ENCODE data around the gene ZNF544. TPM values are rescaled to one million over a fixed set of nuclear protein-coding genes. Genes with fewer than 3 reads are reported as not detected.

Gene ZNF544
- total RNA-seq (2014; rRNA removed; shearing (Covaris generic)) = 51.5 and 64.3 TPM in 2 replicates

- in situ Hi-C loops (cut with HindIII; ENCODE audit: low sequenced_read_pairs) = loop anchor here (5.0 kb wide), 1 partner anchor 41 kb away; no protein-coding TSS in a partner anchor
Observed at GRCh38 chr19:58228585-58229254, at the start of gene ZNF544. Gene ZNF544 (plus strand): TSS chr19:58228914. CDS start chr19:58244024, 15,110 bp downstream.

GRCh38 chr19:58181902-58182576 lies 46.7 kb upstream of the ZNF544 start:
- DNase-seq (ENCODE audit: low spot score) = peak; percentile 57
- in situ Hi-C loops (cut with HindIII; ENCODE audit: low sequenced_read_pairs) = no loop called here

More at GRCh38 chr19:58228585-58229254, at the start of gene ZNF544:
- DNase-seq (ENCODE audit: low spot score) = peak; percentile 79

- in situ Hi-C loops (cut with HindIII; ENCODE audit: low sequenced_read_pairs) = no loop called here
- DNase-seq (ENCODE audit: low spot score) = no peak
Observed at GRCh38 chr19:58182577-58182988, 46.1 kb upstream of the ZNF544 start.

- in situ Hi-C loops (cut with HindIII; ENCODE audit: low sequenced_read_pairs) = no loop called here
- DNase-seq (ENCODE audit: low spot score) = peak; percentile 96
Observed at GRCh38 chr19:58182989-58183816, 45.5 kb upstream of the ZNF544 start, which contains the start of gene ZNF274. Gene ZNF274 (plus strand): TSS chr19:58183061. CDS start chr19:58183966, 905 bp downstream.

- DNase-seq (ENCODE audit: low spot score) = no peak
- in situ Hi-C loops (cut with HindIII; ENCODE audit: low sequenced_read_pairs) = no loop called here
Observed at GRCh38 chr19:58183817-58184215, 44.9 kb upstream of the ZNF544 start.

- in situ Hi-C loops (cut with HindIII; ENCODE audit: low sequenced_read_pairs) = no loop called here
- peak; percentile 3 for DNase-seq (ENCODE audit: low spot score)
Observed at GRCh38 chr19:58196901-58197616, 31.7 kb upstream of the ZNF544 start.

- no peak for DNase-seq (ENCODE audit: low spot score)
- in situ Hi-C loops (cut with HindIII; ENCODE audit: low sequenced_read_pairs) = no loop called here
Observed at GRCh38 chr19:58203814-58204475, 24.8 kb upstream of the ZNF544 start.

- in situ Hi-C loops (cut with HindIII; ENCODE audit: low sequenced_read_pairs) = no loop called here
- no peak for DNase-seq (ENCODE audit: low spot score)
Observed at GRCh38 chr19:58204566-58204965, 24.1 kb upstream of the ZNF544 start.

GRCh38 chr19:58209577-58209976 lies 19.1 kb upstream of the ZNF544 start:
- DNase-seq (ENCODE audit: low spot score) = no peak
- in situ Hi-C loops (cut with HindIII; ENCODE audit: low sequenced_read_pairs) = no loop called here

GRCh38 chr19:58212336-58213074 lies 16.2 kb upstream of the ZNF544 start:
- in situ Hi-C loops (cut with HindIII; ENCODE audit: low sequenced_read_pairs) = no loop called here
- DNase-seq (ENCODE audit: low spot score) = no peak

GRCh38 chr19:58213075-58213369 lies 15.7 kb upstream of the ZNF544 start:
- DNase-seq (ENCODE audit: low spot score) = no peak
- in situ Hi-C loops (cut with HindIII; ENCODE audit: low sequenced_read_pairs) = no loop called here

GRCh38 chr19:58217069-58217481 lies 11.6 kb upstream of the ZNF544 start:
- no peak for DNase-seq (ENCODE audit: low spot score)
- in situ Hi-C loops (cut with HindIII; ENCODE audit: low sequenced_read_pairs) = no loop called here

- DNase-seq (ENCODE audit: low spot score) = no peak
- in situ Hi-C loops (cut with HindIII; ENCODE audit: low sequenced_read_pairs) = no loop called here
Observed at GRCh38 chr19:58217607-58218391, 10.9 kb upstream of the ZNF544 start.

- in situ Hi-C loops (cut with HindIII; ENCODE audit: low sequenced_read_pairs) = no loop called here
- no peak for DNase-seq (ENCODE audit: low spot score)
Observed at GRCh38 chr19:58218899-58219298, 9.8 kb upstream of the ZNF544 start.

GRCh38 chr19:58227964-58228584 lies 640 bp upstream of the ZNF544 start:
- in situ Hi-C loops (cut with HindIII; ENCODE audit: low sequenced_read_pairs) = loop anchor here (5.0 kb wide), 1 partner anchor 41 kb away; no protein-coding TSS in a partner anchor
- DNase-seq (ENCODE audit: low spot score) = no peak

- peak; percentile 12 for DNase-seq (ENCODE audit: low spot score)
- in situ Hi-C loops (cut with HindIII; ENCODE audit: low sequenced_read_pairs) = loop anchor here (5.0 kb wide), 1 partner anchor 42 kb away; no protein-coding TSS in a partner anchor
Observed at GRCh38 chr19:58229255-58229639, 533 bp downstream of the ZNF544 start.

- in situ Hi-C loops (cut with HindIII; ENCODE audit: low sequenced_read_pairs) = no loop called here
- no peak for DNase-seq (ENCODE audit: low spot score)
Observed at GRCh38 chr19:58237324-58237723, 8.6 kb downstream of the ZNF544 start.
